Measurements from ENCODE around the gene RERGL.
"Not testable (repeated sequence)": the region's sequence is repeated elsewhere in the genome, so short reads cannot be mapped to it uniquely, and the experiment has no call there.

RERGL gene

GRCh38 chr12:18090093-18090492 is at the start of gene RERGL:
Gene RERGL, minus strand, starts transcription at chr12:18090193. Its CDS starts 53 bp downstream, at chr12:18090140.
- DNase-seq (ENCODE audit: low spot score): no peak

- no peak for DNase-seq (ENCODE audit: low spot score)
Measured at GRCh38 chr12:18139254-18139653, 49.3 kb upstream of the RERGL start.

- no peak for DNase-seq (ENCODE audit: low spot score)
Measured at GRCh38 chr12:18135509-18135908, 45.5 kb upstream of the RERGL start.

GRCh38 chr12:18135086-18135485 is 45.1 kb upstream of the RERGL start:
- DNase-seq (ENCODE audit: low spot score): no peak

- DNase-seq (ENCODE audit: low spot score): no peak
Measured at GRCh38 chr12:18130851-18131250, 40.9 kb upstream of the RERGL start.

- no peak for DNase-seq (ENCODE audit: low spot score)
Measured at GRCh38 chr12:18123707-18124106, 33.7 kb upstream of the RERGL start.

- DNase-seq (ENCODE audit: low spot score): no peak
Measured at GRCh38 chr12:18120899-18121298, 30.9 kb upstream of the RERGL start.

- no peak for DNase-seq (ENCODE audit: low spot score)
Measured at GRCh38 chr12:18108611-18109010, 18.6 kb upstream of the RERGL start.

GRCh38 chr12:18103624-18104023 is 13.6 kb upstream of the RERGL start:
- no peak for DNase-seq (ENCODE audit: low spot score)

GRCh38 chr12:18101043-18101442 is 11.1 kb upstream of the RERGL start:
- no peak for DNase-seq (ENCODE audit: low spot score)

GRCh38 chr12:18084080-18084479 is 5.9 kb downstream of the RERGL start:
- DNase-seq (ENCODE audit: low spot score): no peak

GRCh38 chr12:18079541-18080246 is 10.3 kb downstream of the RERGL start:
- DNase-seq (ENCODE audit: low spot score): no peak

- no peak for DNase-seq (ENCODE audit: low spot score)
Measured at GRCh38 chr12:18074001-18074400, 16.0 kb downstream of the RERGL start.

- no peak for DNase-seq (ENCODE audit: low spot score)
Measured at GRCh38 chr12:18072723-18073122, 17.3 kb downstream of the RERGL start.

- no peak for DNase-seq (ENCODE audit: low spot score)
Measured at GRCh38 chr12:18071336-18071735, 18.7 kb downstream of the RERGL start.

- DNase-seq (ENCODE audit: low spot score): no peak
Measured at GRCh38 chr12:18068355-18068754, 21.6 kb downstream of the RERGL start.

- no peak for DNase-seq (ENCODE audit: low spot score)
Measured at GRCh38 chr12:18066666-18067065, 23.3 kb downstream of the RERGL start.

- DNase-seq (ENCODE audit: low spot score): not testable (repeated sequence)
Measured at GRCh38 chr12:18062867-18063266, 27.1 kb downstream of the RERGL start.

GRCh38 chr12:18057051-18057450 is 32.9 kb downstream of the RERGL start:
- DNase-seq (ENCODE audit: low spot score): no peak

GRCh38 chr12:18054925-18055619 is 34.9 kb downstream of the RERGL start:
- no peak for DNase-seq (ENCODE audit: low spot score)

- DNase-seq (ENCODE audit: low spot score): no peak
Measured at GRCh38 chr12:18045446-18045992, 44.5 kb downstream of the RERGL start.

GRCh38 chr12:18040060-18040742 is 49.8 kb downstream of the RERGL start:
- not testable (repeated sequence) for DNase-seq (ENCODE audit: low spot score)
